H1 (cell line): ENCODE measurements around the gene SLC6A6. TPM values are rescaled to one million over a fixed set of nuclear protein-coding genes. Genes with fewer than 3 reads are reported as not detected.

Source experiments
- SP4 ChIP-seq: IDR thresholded peaks from 2 replicates; pipeline ENCODE4 v1.6.1; 2012; ENCODE audit warnings: low read length, inconsistent platforms
- polyA plus RNA-seq, 7 experiments: library from polyadenylated mRNA; depleted of rRNA in 3 of 7; stranded (reverse) in 5 of 7; unstranded in 2 of 7; fragments of >200 nt in 5 of 7; fragments of 200-250 nt in 2 of 7; gene quantifications; 1 replicate in 5 of 7; 2 replicates in 1 of 7; 4 replicates in 1 of 7; pipeline versions ENCODE4 v1.2.1 to v1.2.3, GENCODE V29; 2011 to 2013; ENCODE audit warnings: missing spikeins in 2 of 7, mixed read lengths in 2 of 7
- total RNA-seq: library from RNA; stranded (reverse); fragmentation: NEBNext Ultra II Directional; extraction: Animal tissue kit (Norgen Biotek cat#: 25700); gene quantifications from 2 replicates; pipeline ENCODE4 v1.2.1, GENCODE V29; 2021

The SLC6A6 gene
- total and polyA plus RNA-seq, 2 of the 8 experiments (the other 6 are each of a cell fraction or from before 2014, with no cell fraction given) = 66.2 to 144 TPM

DNA sequence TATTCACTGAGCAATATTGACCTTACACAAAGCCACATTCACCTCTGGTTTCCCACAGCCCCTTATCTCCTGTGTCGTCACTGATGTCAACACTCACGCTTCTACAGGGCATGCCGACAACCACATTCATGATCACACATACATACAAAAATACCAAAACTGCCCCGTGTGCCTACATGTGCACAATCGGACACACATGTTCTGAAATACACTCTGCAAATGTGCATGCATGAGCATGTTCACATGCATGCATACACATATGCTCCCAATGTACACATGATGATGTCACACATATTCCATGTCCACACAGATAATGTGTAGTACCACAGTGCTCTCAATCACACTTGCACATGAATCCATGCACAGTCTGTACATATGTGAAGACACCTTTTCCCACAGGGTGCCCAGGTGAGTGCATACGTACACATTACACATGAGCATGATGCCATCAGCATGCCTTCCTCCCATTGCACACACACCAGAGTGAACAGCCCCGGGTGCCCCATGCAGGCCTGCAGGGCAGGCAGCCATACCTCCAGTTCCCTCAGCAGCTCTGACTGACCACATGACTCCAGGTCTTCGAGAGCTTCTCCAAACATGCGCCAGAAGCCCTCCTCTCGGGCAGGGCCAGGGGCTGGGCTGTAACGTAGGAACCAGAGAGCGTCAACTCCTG is 100.8 kb downstream of the SLC6A6 start (continued):
- no peak for TF ChIP-seq SP4
